Rectal smooth muscle tissue (tissue), 1 donor: ENCODE data around the gene SGTB.

ENCODE experiments used
- H3K27ac ChIP-seq: one replicate; pipeline ENCODE4 v1.7.0; 2013; ENCODE audit warnings: low read depth, low read length, inconsistent platforms
- H3K27me3 ChIP-seq: one replicate; pipeline ENCODE4 v1.7.0; 2013; ENCODE audit warnings: low read length; ENCODE audit not compliant: control insufficient read depth, insufficient read depth
- H3K36me3 ChIP-seq: one replicate; pipeline ENCODE4 v1.7.0; 2013; ENCODE audit warnings: low read length; ENCODE audit not compliant: control insufficient read depth, insufficient read depth
- H3K4me1 ChIP-seq: one replicate; pipeline ENCODE4 v1.7.0; 2013; ENCODE audit warnings: low read length; ENCODE audit not compliant: control insufficient read depth, insufficient read depth
- H3K4me3 ChIP-seq: one replicate; pipeline ENCODE4 v1.7.0; 2013; ENCODE audit warnings: low read length
- H3K9ac ChIP-seq: one replicate; pipeline ENCODE4 v1.7.0; 2013; ENCODE audit warnings: low read length

Gene SGTB

DNA sequence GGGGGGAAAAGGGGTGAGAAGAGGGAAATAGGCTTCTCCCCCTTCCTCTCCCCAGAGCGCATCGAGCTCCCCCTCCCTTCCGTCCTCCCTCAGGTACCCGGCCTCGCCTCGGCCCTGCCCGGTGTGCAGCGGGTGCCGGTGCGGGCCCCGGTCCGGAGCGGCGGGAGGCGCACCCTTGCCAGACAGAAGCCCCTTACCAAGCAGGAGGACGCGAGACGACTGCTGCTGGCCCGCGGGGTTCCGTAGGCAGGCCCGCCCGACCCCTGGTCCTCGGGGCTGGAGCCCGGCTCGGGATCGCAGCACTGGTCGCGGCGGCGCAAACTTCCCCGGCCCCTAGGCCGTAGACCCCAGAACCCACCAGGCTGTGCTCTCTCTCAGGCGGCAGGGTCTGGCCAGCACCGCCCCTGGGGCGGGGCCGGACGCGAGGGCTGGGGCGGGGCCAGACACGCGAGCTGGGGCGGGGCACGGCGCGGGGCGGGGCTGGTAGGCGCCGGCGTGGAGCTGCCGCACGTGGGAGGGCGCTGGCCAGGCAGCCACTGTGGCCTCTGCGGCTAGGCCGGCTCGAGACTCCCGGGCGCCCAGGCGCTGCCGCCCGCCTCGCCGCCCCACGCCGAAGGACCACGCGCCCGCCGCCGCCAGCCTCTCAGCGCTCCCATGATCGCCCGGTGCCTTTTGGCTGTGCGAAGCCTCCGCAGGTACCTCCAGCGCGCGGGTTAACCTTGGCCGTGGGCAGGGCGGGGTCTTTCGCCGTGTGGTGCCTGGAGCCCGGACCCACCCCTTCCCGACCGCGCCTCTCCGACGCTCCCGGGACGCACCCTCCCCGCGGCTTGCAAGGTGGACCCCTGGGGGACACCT is at the start of gene SGTB, which contains the start of gene NLN:
SGTB (minus strand) TSS at position 390 of the 855 bp plus-strand sequence. CDS start 1,302 bp downstream, outside the sequence.
NLN (plus strand) TSS at position 486 of the 855 bp plus-strand sequence; CDS start at position 655, 169 bp downstream.
- peak within 1 kb of the TSS; percentile 56 for H3K27ac ChIP-seq
- H3K4me1 ChIP-seq: no peaks in the 10 kb centered on the region
- H3K4me3 ChIP-seq: peak within 1 kb of the TSS; percentile 89
- H3K36me3 ChIP-seq: no peaks in the 10 kb centered on the region
- peak within 1 kb of the TSS; percentile 73 for H3K9ac ChIP-seq
- H3K27me3 ChIP-seq: no peaks in the 10 kb centered on the region

DNA sequence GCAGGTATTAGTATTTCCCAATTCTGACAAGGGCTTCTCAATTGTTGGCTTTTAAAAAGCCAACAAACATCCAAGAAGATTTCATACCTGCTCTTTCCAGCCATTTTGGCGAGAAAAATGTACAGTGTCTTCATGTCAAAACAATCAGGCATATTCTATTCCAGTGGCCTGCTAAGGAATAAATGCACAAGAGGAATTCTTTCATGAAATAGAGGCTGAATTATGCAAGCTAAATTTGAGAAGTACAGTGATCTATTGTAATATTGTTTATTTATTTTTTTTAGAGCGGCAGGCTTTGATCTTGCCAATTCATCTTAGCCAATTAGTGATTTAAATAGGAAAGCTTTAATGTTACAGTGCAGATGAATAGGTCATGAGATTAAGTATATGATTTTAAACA is 49.4 kb upstream of the SGTB start:
- no peak overlapping the region for H3K9ac ChIP-seq
- H3K27me3 ChIP-seq: no peaks in the 10 kb centered on the region
- H3K4me3 ChIP-seq: no peak overlapping the region
- no peaks in the 10 kb centered on the region for H3K4me1 ChIP-seq
- no peak overlapping the region for H3K27ac ChIP-seq
- peaks cover 8% of the 10 kb centered on the region for H3K36me3 ChIP-seq

DNA sequence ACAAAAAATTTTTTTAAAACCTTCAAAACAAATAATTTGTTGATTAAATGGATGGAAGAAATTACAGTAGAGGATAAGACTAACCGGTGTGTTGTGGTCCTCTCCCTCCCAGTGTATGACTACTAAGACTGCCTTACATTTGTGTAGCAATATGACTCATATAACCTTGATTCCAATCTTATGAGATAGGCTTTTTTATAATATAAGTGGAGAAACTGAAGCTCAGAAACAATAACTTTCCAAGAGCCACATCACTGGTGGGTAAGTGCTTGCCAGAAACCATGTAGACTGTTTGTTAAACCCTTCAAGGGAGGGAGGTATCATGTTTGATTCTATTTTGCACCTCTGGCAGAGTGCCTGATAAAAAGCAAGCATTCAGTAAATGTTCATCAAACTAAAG is 47.6 kb upstream of the SGTB start:
- Histone ChIP-seq H3K9ac (no peak overlapping the region), H3K27ac (no peak overlapping the region), H3K4me1 (no peaks in the 10 kb centered on the region), H3K36me3 (peaks cover 3% of the 10 kb centered on the region), H3K27me3 (no peaks in the 10 kb centered on the region), H3K4me3 (no peak overlapping the region)

GRCh38 chr5:65768723-65769346 is 46.9 kb upstream of the SGTB start:
- no peak overlapping the region for H3K27ac ChIP-seq
- H3K4me1 ChIP-seq: no peaks in the 10 kb centered on the region
- H3K36me3 ChIP-seq: peaks cover 3% of the 10 kb centered on the region
- H3K4me3 ChIP-seq: no peak overlapping the region
- no peak overlapping the region for H3K9ac ChIP-seq
- no peaks in the 10 kb centered on the region for H3K27me3 ChIP-seq

GRCh38 chr5:65767565-65767964 is 45.7 kb upstream of the SGTB start:
- Histone ChIP-seq H3K9ac (no peak overlapping the region), H3K27me3 (no peaks in the 10 kb centered on the region), H3K4me3 (no peak overlapping the region)

GRCh38 chr5:65766781-65767180 is 44.9 kb upstream of the SGTB start:
- no peaks in the 10 kb centered on the region for H3K27me3 ChIP-seq
- no peaks in the 10 kb centered on the region for H3K4me1 ChIP-seq
- H3K4me3 ChIP-seq: no peak overlapping the region
- peaks cover 3% of the 10 kb centered on the region for H3K36me3 ChIP-seq
- H3K27ac ChIP-seq: no peak overlapping the region
- H3K9ac ChIP-seq: no peak overlapping the region

More at GRCh38 chr5:65767565-65767964, 45.7 kb upstream of the SGTB start:
- no peak overlapping the region for H3K27ac ChIP-seq
- H3K4me1 ChIP-seq: no peaks in the 10 kb centered on the region
- peaks cover 3% of the 10 kb centered on the region for H3K36me3 ChIP-seq

GRCh38 chr5:65766175-65766574 is 44.3 kb upstream of the SGTB start:
- Histone ChIP-seq H3K9ac (no peak overlapping the region), H3K27ac (no peak overlapping the region), H3K4me3 (no peak overlapping the region), H3K36me3 (peaks cover 3% of the 10 kb centered on the region), H3K27me3 (no peaks in the 10 kb centered on the region), H3K4me1 (no peaks in the 10 kb centered on the region)

GRCh38 chr5:65765582-65765981 is 43.7 kb upstream of the SGTB start:
- no peaks in the 10 kb centered on the region for H3K4me1 ChIP-seq
- peaks cover 3% of the 10 kb centered on the region for H3K36me3 ChIP-seq
- H3K9ac ChIP-seq: no peak overlapping the region
- H3K27me3 ChIP-seq: no peaks in the 10 kb centered on the region
- no peak overlapping the region for H3K27ac ChIP-seq
- no peak overlapping the region for H3K4me3 ChIP-seq

DNA sequence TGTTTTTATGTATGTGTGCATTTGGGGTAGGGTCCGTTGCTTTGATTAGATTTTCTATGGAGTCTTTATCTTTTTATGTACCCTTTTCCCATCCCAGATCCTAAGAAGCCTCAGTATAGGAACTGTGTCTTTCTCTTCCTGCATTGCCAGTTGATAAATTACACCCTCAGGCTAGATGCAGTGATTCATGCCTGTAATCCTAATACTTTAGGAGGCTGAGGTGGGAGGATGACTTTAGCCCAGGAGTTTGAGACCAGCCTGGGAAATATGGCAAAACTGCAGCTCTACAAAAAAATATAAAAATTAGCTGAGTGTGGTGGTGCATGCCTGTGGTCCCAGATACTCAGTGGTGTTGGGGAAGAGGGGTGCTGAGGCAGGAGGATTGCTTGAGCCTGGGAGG is 40.3 kb upstream of the SGTB start:
- H3K36me3 ChIP-seq: peaks cover 3% of the 10 kb centered on the region
- H3K27me3 ChIP-seq: no peaks in the 10 kb centered on the region
- H3K4me1 ChIP-seq: no peaks in the 10 kb centered on the region
- no peak overlapping the region for H3K9ac ChIP-seq
- no peak overlapping the region for H3K4me3 ChIP-seq
- no peak overlapping the region for H3K27ac ChIP-seq

DNA sequence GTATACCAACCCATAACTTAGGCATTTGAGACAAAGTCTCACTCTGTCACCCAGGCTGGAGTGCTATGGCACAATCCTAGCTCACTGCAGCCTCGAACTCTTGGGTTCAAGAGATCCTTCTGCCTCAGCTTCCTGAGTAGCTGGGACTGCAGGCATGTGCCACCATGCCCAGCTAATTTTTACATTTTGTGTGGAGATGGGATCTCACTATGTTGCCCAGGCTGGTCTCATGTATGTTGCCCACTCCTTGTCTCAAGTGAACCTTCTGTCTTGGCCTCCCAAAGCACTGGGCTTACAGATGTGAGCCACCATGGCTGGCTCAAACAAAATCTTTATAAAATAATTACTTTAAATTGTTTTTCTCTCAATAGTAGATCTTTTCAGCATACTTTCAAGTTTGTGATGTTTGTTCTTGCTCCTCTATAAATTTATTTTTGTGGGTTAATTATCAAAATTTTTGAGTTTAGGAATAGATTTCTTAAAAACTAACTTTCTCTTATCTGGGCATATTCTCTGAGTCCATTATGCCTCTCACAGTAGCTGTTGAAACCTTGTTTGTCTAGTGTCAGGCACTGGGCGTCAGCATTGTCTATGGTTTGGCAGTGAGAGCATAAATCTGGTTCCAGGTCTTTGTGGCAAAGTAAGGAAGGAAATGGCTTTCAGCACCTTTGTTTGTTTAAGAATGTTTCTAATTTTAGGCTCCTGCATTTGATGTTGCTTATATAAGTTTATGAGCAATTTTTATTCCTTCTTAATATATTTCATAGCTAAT is 38.8 kb upstream of the SGTB start:
- Histone ChIP-seq H3K27me3 (no peaks in the 10 kb centered on the region), H3K27ac (no peak overlapping the region), H3K9ac (no peak overlapping the region), H3K4me3 (no peak overlapping the region), H3K36me3 (no peaks in the 10 kb centered on the region), H3K4me1 (no peaks in the 10 kb centered on the region)

DNA sequence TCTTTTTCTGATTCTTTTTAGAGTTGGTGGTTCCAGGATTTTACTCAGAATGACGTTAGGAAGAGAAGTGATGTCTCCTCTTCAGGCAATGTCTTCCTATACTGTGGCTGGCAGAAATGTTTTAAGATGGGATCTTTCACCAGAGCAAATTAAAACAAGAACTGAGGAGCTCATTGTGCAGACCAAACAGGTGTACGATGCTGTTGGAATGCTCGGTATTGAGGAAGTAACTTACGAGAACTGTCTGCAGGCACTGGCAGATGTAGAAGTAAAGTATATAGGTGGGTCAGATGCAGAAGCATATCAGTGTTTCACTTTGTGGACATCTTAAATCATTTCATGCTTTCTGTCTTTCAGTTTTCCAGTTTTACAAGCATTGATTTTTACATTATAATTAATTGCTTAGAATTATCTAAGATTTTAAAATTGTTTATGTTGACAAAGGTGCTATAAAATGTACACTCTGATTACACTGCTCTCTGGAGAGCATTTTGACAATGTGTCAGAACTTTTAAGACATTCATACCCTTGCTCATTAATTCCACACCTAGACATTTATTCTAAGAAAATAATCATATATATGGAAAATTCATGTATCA is 36.7 kb upstream of the SGTB start:
- no peak overlapping the region for H3K27ac ChIP-seq

GRCh38 chr5:65753189-65753588 is 31.3 kb upstream of the SGTB start:
- H3K27me3 ChIP-seq: no peaks in the 10 kb centered on the region
- H3K9ac ChIP-seq: no peak overlapping the region
- H3K4me3 ChIP-seq: no peak overlapping the region
- no peak overlapping the region for H3K27ac ChIP-seq
- H3K36me3 ChIP-seq: no peaks in the 10 kb centered on the region
- no peaks in the 10 kb centered on the region for H3K4me1 ChIP-seq

More for the DNA sequence above, 36.7 kb upstream of the SGTB start:
- H3K27me3 ChIP-seq: no peaks in the 10 kb centered on the region
- no peaks in the 10 kb centered on the region for H3K4me1 ChIP-seq
- H3K4me3 ChIP-seq: no peak overlapping the region
- no peak overlapping the region for H3K9ac ChIP-seq
- H3K36me3 ChIP-seq: no peaks in the 10 kb centered on the region
